8988T (cell line): Measurements from ENCODE around the gene HINT1.
"Not testable (repeated sequence)": the region's sequence is repeated elsewhere in the genome, so short reads cannot be mapped to it uniquely, and the experiment has no call there.

ENCODE experiments used
- DNase-seq: peaks from one replicate; pipeline ENCODE4 v3.0.0; 2011

Gene HINT1

GRCh38 chr5:131165119-131165727 lies at the start of gene HINT1:
Gene HINT1, minus strand, starts transcription at chr5:131165256. Its CDS starts 51 bp downstream, at chr5:131165205.
- peak; percentile 91 for DNase-seq

GRCh38 chr5:131214609-131215227 lies 49.7 kb upstream of the HINT1 start:
- no peak for DNase-seq

- DNase-seq: no peak
These were observed 47.5 kb upstream of the HINT1 start for GRCh38 chr5:131212471-131213021.

- DNase-seq: no peak
These were observed 46.6 kb upstream of the HINT1 start for GRCh38 chr5:131211669-131212068.

- DNase-seq: no peak
These were observed 45.1 kb upstream of the HINT1 start for GRCh38 chr5:131210151-131210510.

- DNase-seq: no peak
These were observed 44.6 kb upstream of the HINT1 start for GRCh38 chr5:131209506-131210150.

GRCh38 chr5:131209175-131209505 lies 44.1 kb upstream of the HINT1 start:
- no peak for DNase-seq

- no peak for DNase-seq
These were observed 41.7 kb upstream of the HINT1 start for GRCh38 chr5:131206772-131207171.

GRCh38 chr5:131206061-131206460 lies 41.0 kb upstream of the HINT1 start:
- no peak for DNase-seq

- DNase-seq: no peak
These were observed 39.9 kb upstream of the HINT1 start for GRCh38 chr5:131204964-131205363.

- no peak for DNase-seq
These were observed 35.5 kb upstream of the HINT1 start for GRCh38 chr5:131200560-131200959.

GRCh38 chr5:131198625-131199024 lies 33.6 kb upstream of the HINT1 start:
- no peak for DNase-seq

GRCh38 chr5:131196331-131196730 lies 31.3 kb upstream of the HINT1 start:
- DNase-seq: no peak

- DNase-seq: no peak
These were observed 30.6 kb upstream of the HINT1 start for GRCh38 chr5:131195696-131196095.

GRCh38 chr5:131194725-131195124 lies 29.7 kb upstream of the HINT1 start:
- DNase-seq: no peak

GRCh38 chr5:131193897-131194296 lies 28.8 kb upstream of the HINT1 start:
- DNase-seq: not testable (repeated sequence)

- no peak for DNase-seq
These were observed 28.1 kb upstream of the HINT1 start for GRCh38 chr5:131193106-131193505.

- no peak for DNase-seq
These were observed 21.7 kb upstream of the HINT1 start for GRCh38 chr5:131186561-131187256.

- DNase-seq: no peak
These were observed 20.6 kb upstream of the HINT1 start for GRCh38 chr5:131185523-131186104.

GRCh38 chr5:131182839-131183238 lies 17.8 kb upstream of the HINT1 start:
- no peak for DNase-seq

GRCh38 chr5:131180407-131180806 lies 15.4 kb upstream of the HINT1 start:
- no peak for DNase-seq

- DNase-seq: no peak
These were observed 6.3 kb upstream of the HINT1 start for GRCh38 chr5:131171276-131171810.
